K562 (cell line): ENCODE data around the gene SYNPO2. TPM values are rescaled to one million over a fixed set of nuclear protein-coding genes. Genes with fewer than 3 reads are reported as not detected.
"Not testable (repeated sequence)": the region's sequence is repeated elsewhere in the genome, so short reads cannot be mapped to it uniquely, and the experiment has no call there.

Source experiments
- ATAC-seq: fragments of 200-7000 bp; cut with Tn5 transposase; 3 replicates; pipeline ENCODE4 v1.9.1; 2020; ENCODE audit warnings: moderate library complexity
- BruUV-seq: library from RNA; stranded (reverse); fragments of 400-500 nt; replicated peaks from 2 replicates; lab custom pipeline; 2021; lab: Mats Ljungman, UMichigan
- CTCF ChIA-PET: fragments of 300-600 bp; formaldehyde crosslinking; extraction: SDS; loops from one replicate; lab custom pipeline; 2021; ENCODE audit warnings: low intra/inter-chr PET ratio; lab: Yijun Ruan, JAX
- POLR2A ChIA-PET: fragments of 300-600, 350-650 bp; sonication (Branson Sonifier 250); formaldehyde crosslinking; extraction: SDS; loops from one replicate; lab custom pipeline; 2021; ENCODE audit warnings: antibody characterized with exemption, inconsistent platforms; lab: Yijun Ruan, JAX
- DNase-seq, 4 experiments: peaks; one replicate each; pipeline versions ENCODE4 v3.0.0 to v3.0.0-alpha.2; 2011 to 2018; ENCODE audit warnings: low spot score in 3 of 4, mixed read lengths in 3 of 4; ENCODE audit errors: extremely low read depth in 1 of 4
- FAIRE-seq: peaks from 2 replicates; lab custom pipeline; 2011; peaks lifted over from hg19 to GRCh38; lab: Jason Lieb, UNC
- H2AFZ ChIP-seq: 2 replicates; pipeline ENCODE4 v1.6.0; 2011; ENCODE audit warnings: low read depth, low read length, control low read depth, inconsistent platforms
- H3K27ac ChIP-seq: fragments of 200-600 bp; 3 replicates; pipeline ENCODE4 v1.8.0; 2011; ENCODE audit warnings: low read depth, mild to moderate bottlenecking, control low read depth, inconsistent platforms, low read length, moderate library complexity, mixed read lengths; ENCODE audit errors: extremely low read depth
- H3K27me3 ChIP-seq, 2 experiments: fragments of 300-600 bp in 1 of 2; 2 replicates in 1 of 2; 3 replicates in 1 of 2; pipeline versions ENCODE4 v1.6.0 to v1.8.0; 2011; ENCODE audit warnings: inconsistent platforms in 2 of 2, low read length in 2 of 2, mild to moderate bottlenecking in 1 of 2, mixed read lengths in 1 of 2, moderate library complexity in 1 of 2; ENCODE audit not compliant: control insufficient read depth in 2 of 2, insufficient read depth in 2 of 2
- H3K36me3 ChIP-seq: fragments of 300-600 bp; 3 replicates; pipeline ENCODE4 v1.8.0; 2011; ENCODE audit warnings: mild to moderate bottlenecking, low read length, inconsistent platforms; ENCODE audit not compliant: control insufficient read depth, insufficient read depth
- H3K4me1 ChIP-seq, 2 experiments: fragments of 200-600 bp in 1 of 2; replicated peaks in 1 of 2; 2 replicates in 1 of 2; 3 replicates in 1 of 2; pipeline versions ENCODE4 v1.5.1 to v1.8.0; 2011; ENCODE audit warnings: inconsistent platforms in 2 of 2, low read length in 2 of 2, mild to moderate bottlenecking in 1 of 2, mixed read lengths in 1 of 2, moderate library complexity in 1 of 2; ENCODE audit not compliant: control insufficient read depth in 2 of 2, insufficient read depth in 2 of 2
- H3K4me2 ChIP-seq: 2 replicates; pipeline ENCODE4 v1.6.1; 2011; ENCODE audit warnings: low read length, control low read depth, inconsistent platforms, mixed read lengths; ENCODE audit not compliant: insufficient read depth
- H3K4me3 ChIP-seq: fragments of 200-600 bp; sonication (generic), shearing (Covaris generic); 2 replicates; pipeline ENCODE4 v1.5.1; 2016; ENCODE audit warnings: control low read depth, inconsistent platforms
- H3K79me2 ChIP-seq: fragments of 200-600 bp; 3 replicates; pipeline ENCODE4 v1.8.0; 2011; ENCODE audit warnings: low read length, inconsistent platforms; ENCODE audit not compliant: control insufficient read depth, insufficient read depth
- H3K9ac ChIP-seq, 2 experiments: 2 replicates each; pipeline versions ENCODE4 v1.6.0 to v1.6.1; 2011; ENCODE audit warnings: low read depth in 2 of 2, low read length in 2 of 2, control low read depth in 1 of 2, inconsistent platforms in 1 of 2, mild to moderate bottlenecking in 1 of 2, mixed read lengths in 1 of 2; ENCODE audit not compliant: insufficient read depth in 1 of 2
- H3K9me1 ChIP-seq: one replicate; pipeline ENCODE4 v1.6.0; 2011; ENCODE audit warnings: inconsistent platforms, mild to moderate bottlenecking, low read length, moderate library complexity; ENCODE audit not compliant: control insufficient read depth, insufficient read depth
- H3K9me3 ChIP-seq: replicated peaks from 2 replicates; pipeline ENCODE4 v1.5.1; 2011; ENCODE audit warnings: low read depth, low read length, inconsistent platforms; ENCODE audit not compliant: control insufficient read depth, insufficient read depth
- H4K20me1 ChIP-seq: replicated peaks from 2 replicates; pipeline ENCODE4 v1.6.1; 2011; ENCODE audit warnings: low read length, inconsistent platforms, mixed read lengths; ENCODE audit not compliant: control insufficient read depth, insufficient read depth
- DIDO1 ChIP-seq: fragments of 450-650 bp; IDR thresholded peaks from 2 replicates; pipeline ENCODE4 v1.6.1; 2016; ENCODE audit warnings: low read depth, missing biosample characterization, missing genetic modification characterization
- GTF2A2 ChIP-seq: IDR thresholded peaks from 2 replicates; pipeline ENCODE4 v1.6.1; 2016; ENCODE audit warnings: mild to moderate bottlenecking, missing genetic modification characterization, missing compliant biosample characterization
- HLTF ChIP-seq: fragments of 450-650 bp; IDR thresholded peaks from 2 replicates; pipeline ENCODE4 v1.6.1; 2016
- RFX7 ChIP-seq: fragments of 250-450 bp; sonication (Bioruptor Pico); IDR thresholded peaks from 2 replicates; pipeline ENCODE4 v1.5.1; 2021; ENCODE audit warnings: mild to moderate bottlenecking
- SAP30 ChIP-seq: fragments of 200-600 bp; sonication (generic); IDR thresholded peaks from 2 replicates; pipeline ENCODE4 v1.6.1; 2012; ENCODE audit warnings: borderline replicate concordance, low read depth, mild to moderate bottlenecking, moderate library complexity, low read length, control low read depth, inconsistent platforms; ENCODE audit not compliant: insufficient read depth, poor library complexity, severe bottlenecking
- SREBF2 ChIP-seq: sonication (generic); formaldehyde crosslinking; IDR thresholded peaks from 2 replicates; pipeline ENCODE4 v1.4.0; 2020; ENCODE audit warnings: mild to moderate bottlenecking, missing genetic modification reagents
- TBP ChIP-seq: optimal IDR thresholded peaks from 2 replicates; pipeline ENCODE3; 2011; ENCODE audit warnings: low read depth, low read length, improper control_type of control experiment
- ZNF124 ChIP-seq: sonication (generic); formaldehyde crosslinking; IDR thresholded peaks from 2 replicates; pipeline ENCODE4 v1.8.1; 2022; ENCODE audit warnings: missing genetic modification reagents
- ZNF274 ChIP-seq: IDR thresholded peaks from 2 replicates; pipeline ENCODE4 v1.6.1; 2011; ENCODE audit warnings: low read depth, mild to moderate bottlenecking, low read length, moderate library complexity, borderline replicate concordance
- WGBS: fragments of 100-300 bp; shearing (Covaris generic); methylation state at CpG from one replicate; pipeline ENCODE4 v1.1.6; 2016; ENCODE audit warnings: low coverage, mixed read lengths; ENCODE audit not compliant: insufficient coverage; ENCODE audit errors: missing lambda C conversion rate; 5-methylcytosine and 5-hydroxymethylcytosine counted together
- in situ Hi-C: fragments of 300-500 bp; cut with MboI; formaldehyde crosslinking; loops from 4 replicates; pipeline ENCODE4 v1.15.0; 2018; ENCODE audit warnings: inconsistent platforms, mixed read lengths
- intact Hi-C: fragments of 100-400 bp; cut with micrococcal nuclease; formaldehyde crosslinking; loops from 2 replicates; pipeline ENCODE4 v1.14.2; 2022
- polyA plus RNA-seq, 8 experiments: library from polyadenylated mRNA; depleted of rRNA in 4 of 8; stranded (reverse) in 5 of 8; unstranded in 3 of 8; fragments of >200 nt; fragmentation: Nextera tagmentation in 2 of 8; fragmentation: Illumina TruSeq in 1 of 8; extraction: Ambion mirVana in 2 of 8; extraction: Trizol in 1 of 8; gene quantifications; 2 replicates each; pipeline versions ENCODE4 v1.2.1 to v1.2.3, GENCODE V29; 2011 to 2014; ENCODE audit warnings: inconsistent platforms in 1 of 8, missing spikeins in 1 of 8
- total RNA-seq, 7 experiments: library from RNA; depleted of rRNA in 6 of 7; stranded (reverse); fragments of >200 nt in 6 of 7; fragmentation: Illumina TruSeq in 2 of 7; extraction: Trizol in 2 of 7; gene quantifications; 2 replicates each; pipeline versions ENCODE4 v1.2.1 to v1.2.3, GENCODE V29; 2011 to 2021; ENCODE audit warnings: low replicate concordance in 1 of 7
- TF ChIP-seq, protein P1 (sequence below): fragments of 450-650 bp; IDR thresholded peaks from 2 replicates; pipeline ENCODE4 v1.6.1; 2017; ENCODE audit warnings: antibody characterized with exemption, mild to moderate bottlenecking

The SYNPO2 gene
- total and polyA plus RNA-seq, 9 of the 15 experiments (the other 6 are each of a cell fraction or from before 2014, with no cell fraction given): 0.03 to 0.18 TPM; not detected in 7

DNA sequence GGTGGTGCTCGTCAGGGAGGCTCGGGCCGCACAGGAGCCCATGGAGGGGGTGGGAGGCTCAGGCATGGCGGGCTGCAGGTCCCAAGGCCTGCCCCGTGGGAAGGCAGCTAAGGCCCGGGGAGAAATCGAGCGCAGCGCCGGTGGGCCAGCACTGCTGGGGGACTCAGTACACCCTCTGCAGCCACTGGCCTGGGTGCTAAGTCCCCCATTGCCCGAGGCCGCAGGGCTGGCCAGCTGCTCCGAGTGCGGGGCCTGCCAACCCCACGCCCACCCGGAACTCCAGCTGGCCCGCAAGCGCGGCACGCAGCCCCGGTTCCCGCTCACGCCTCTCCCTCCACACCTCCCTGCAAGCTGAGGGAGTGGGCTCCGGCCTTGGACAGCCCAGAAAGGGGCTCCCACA is 88.4 kb downstream of the SYNPO2 start:
- FAIRE-seq, intact Hi-C loops, H3K27ac ChIP-seq, POLR2A ChIA-PET, H3K27me3 ChIP-seq, CTCF ChIA-PET, H4K20me1 ChIP-seq, in situ Hi-C loops, ATAC-seq, H2AFZ ChIP-seq, H3K4me1 ChIP-seq, H3K9ac ChIP-seq, H3K9me1 ChIP-seq, DNase-seq, H3K4me3 ChIP-seq, BruUV-seq, H3K9me3 ChIP-seq, H3K4me2 ChIP-seq, H3K79me2 ChIP-seq, H3K36me3 ChIP-seq: not testable (repeated sequence)
- WGBS: no CpG with 5 or more reads among the region's 24 CpGs

GRCh38 chr4:118979712-118980111 is 91.1 kb downstream of the SYNPO2 start:
- peaks cover 0 to under 1% of the 10 kb centered on the region in 2 experiments; a peak in 2 of 5 replicates for H3K27me3 ChIP-seq
- no peaks in the 10 kb centered on the region for H3K4me1 ChIP-seq
- in situ Hi-C loops (no loop called here), intact Hi-C loops (loop anchor here (2.0 to 10.0 kb wide), 4 partner anchors 63 to 1075 kb away; no protein-coding TSS in a partner anchor)
- no peaks in the 10 kb centered on the region for H3K9me3 ChIP-seq
- H3K9me1 ChIP-seq: no peaks in the 10 kb centered on the region
- no peak for FAIRE-seq
- ChIA-PET CTCF (no interaction called here), POLR2A (no interaction called here)
- H3K36me3 ChIP-seq: no peaks in the 10 kb centered on the region
- DNase-seq: no peak
- H2AFZ ChIP-seq: no peak overlapping the region
- H4K20me1 ChIP-seq: no peaks in the 10 kb centered on the region
- WGBS: 0% methylated on average over 3 of the region's 3 CpGs
- no peak overlapping the region for H3K4me3 ChIP-seq
- ATAC-seq: no peak
- H3K79me2 ChIP-seq: no peaks in the 10 kb centered on the region
- no TSS peak for BruUV-seq
- H3K27ac ChIP-seq: no peak overlapping the region
- H3K4me2 ChIP-seq: no peak overlapping the region
- no peak overlapping the region for H3K9ac ChIP-seq
- no peak for TF ChIP-seq SAP30
- TF ChIP-seq SREBF2: no peak
- TF ChIP-seq TBP: no peak
- TF ChIP-seq GTF2A2 (tag): no peak
- TF ChIP-seq, protein P1, sequence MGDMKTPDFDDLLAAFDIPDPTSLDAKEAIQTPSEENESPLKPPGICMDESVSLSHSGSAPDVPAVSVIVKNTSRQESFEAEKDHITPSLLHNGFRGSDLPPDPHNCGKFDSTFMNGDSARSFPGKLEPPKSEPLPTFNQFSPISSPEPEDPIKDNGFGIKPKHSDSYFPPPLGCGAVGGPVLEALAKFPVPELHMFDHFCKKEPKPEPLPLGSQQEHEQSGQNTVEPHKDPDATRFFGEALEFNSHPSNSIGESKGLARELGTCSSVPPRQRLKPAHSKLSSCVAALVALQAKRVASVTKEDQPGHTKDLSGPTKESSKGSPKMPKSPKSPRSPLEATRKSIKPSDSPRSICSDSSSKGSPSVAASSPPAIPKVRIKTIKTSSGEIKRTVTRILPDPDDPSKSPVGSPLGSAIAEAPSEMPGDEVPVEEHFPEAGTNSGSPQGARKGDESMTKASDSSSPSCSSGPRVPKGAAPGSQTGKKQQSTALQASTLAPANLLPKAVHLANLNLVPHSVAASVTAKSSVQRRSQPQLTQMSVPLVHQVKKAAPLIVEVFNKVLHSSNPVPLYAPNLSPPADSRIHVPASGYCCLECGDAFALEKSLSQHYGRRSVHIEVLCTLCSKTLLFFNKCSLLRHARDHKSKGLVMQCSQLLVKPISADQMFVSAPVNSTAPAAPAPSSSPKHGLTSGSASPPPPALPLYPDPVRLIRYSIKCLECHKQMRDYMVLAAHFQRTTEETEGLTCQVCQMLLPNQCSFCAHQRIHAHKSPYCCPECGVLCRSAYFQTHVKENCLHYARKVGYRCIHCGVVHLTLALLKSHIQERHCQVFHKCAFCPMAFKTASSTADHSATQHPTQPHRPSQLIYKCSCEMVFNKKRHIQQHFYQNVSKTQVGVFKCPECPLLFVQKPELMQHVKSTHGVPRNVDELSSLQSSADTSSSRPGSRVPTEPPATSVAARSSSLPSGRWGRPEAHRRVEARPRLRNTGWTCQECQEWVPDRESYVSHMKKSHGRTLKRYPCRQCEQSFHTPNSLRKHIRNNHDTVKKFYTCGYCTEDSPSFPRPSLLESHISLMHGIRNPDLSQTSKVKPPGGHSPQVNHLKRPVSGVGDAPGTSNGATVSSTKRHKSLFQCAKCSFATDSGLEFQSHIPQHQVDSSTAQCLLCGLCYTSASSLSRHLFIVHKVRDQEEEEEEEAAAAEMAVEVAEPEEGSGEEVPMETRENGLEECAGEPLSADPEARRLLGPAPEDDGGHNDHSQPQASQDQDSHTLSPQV: no peak
- TF ChIP-seq HLTF: no peak
- no peak for TF ChIP-seq ZNF274
- TF ChIP-seq DIDO1: no peak
- no peak for TF ChIP-seq RFX7 (CRISPR knock-in tag)
- no peak for TF ChIP-seq ZNF124 (CRISPR knock-in tag)
